Stimulated activated CD8-positive, alpha-beta memory T cell treated with anti-CD3 and anti-CD28 coated beads, Interleukin-2, amount 100 ng/mL, for 1 hour (primary cell): ENCODE results near the gene ATL2.

Experiments used
- DNase-seq, 2 donors: peaks; one replicate each; pipeline ENCODE4 v3.0.0-alpha.2; 2020; ENCODE audit warnings: low read depth in 2 of 2

ATL2 gene

GRCh38 chr2:38248707-38249106, 128.4 kb downstream of the ATL2 start:
- DNase-seq, result no peak

- DNase-seq, result no peak
Measured at GRCh38 chr2:38248255-38248654, 128.8 kb downstream of the ATL2 start.

- DNase-seq, result no peak
Measured at GRCh38 chr2:38246105-38246504, 131.0 kb downstream of the ATL2 start.

- no peak for DNase-seq
Measured at GRCh38 chr2:38245114-38245641, 131.9 kb downstream of the ATL2 start.

- no peak for DNase-seq
Measured at GRCh38 chr2:38244301-38244700, 132.8 kb downstream of the ATL2 start.
